ENCODE measurements around the gene ENOX2.
"Not testable (repeated sequence)": the region's sequence is repeated elsewhere in the genome, so short reads cannot be mapped to it uniquely, and the experiment has no call there.

Gene ENOX2

GRCh38 chrX:130769835-130770234 lies 133.2 kb downstream of the ENOX2 start:
- DNase-seq (ENCODE audit: extremely low read depth in 1 of 2, low read depth in 1 of 2): no peak

GRCh38 chrX:130758072-130758471 lies 144.9 kb downstream of the ENOX2 start:
- no peak for DNase-seq (ENCODE audit: extremely low read depth in 1 of 2, low read depth in 1 of 2)

- no peak for DNase-seq (ENCODE audit: extremely low read depth in 1 of 2, low read depth in 1 of 2)
Measured at GRCh38 chrX:130756233-130756632, 146.8 kb downstream of the ENOX2 start.

- no peak for DNase-seq (ENCODE audit: extremely low read depth in 1 of 2, low read depth in 1 of 2)
Measured at GRCh38 chrX:130754353-130754752, 148.7 kb downstream of the ENOX2 start.

- no peak for DNase-seq (ENCODE audit: extremely low read depth in 1 of 2, low read depth in 1 of 2)
Measured at GRCh38 chrX:130746709-130747342, 156.2 kb downstream of the ENOX2 start.

GRCh38 chrX:130746077-130746476 lies 156.9 kb downstream of the ENOX2 start:
- no peak for DNase-seq (ENCODE audit: extremely low read depth in 1 of 2, low read depth in 1 of 2)

GRCh38 chrX:130741584-130741983 lies 161.4 kb downstream of the ENOX2 start:
- no peak for DNase-seq (ENCODE audit: extremely low read depth in 1 of 2, low read depth in 1 of 2)

- no peak for DNase-seq (ENCODE audit: extremely low read depth in 1 of 2, low read depth in 1 of 2)
Measured at GRCh38 chrX:130741151-130741550, 161.9 kb downstream of the ENOX2 start.

GRCh38 chrX:130738638-130739195 lies 164.3 kb downstream of the ENOX2 start:
- DNase-seq (ENCODE audit: extremely low read depth in 1 of 2, low read depth in 1 of 2): no peak

- no peak for DNase-seq (ENCODE audit: extremely low read depth in 1 of 2, low read depth in 1 of 2)
Measured at GRCh38 chrX:130734713-130735112, 168.3 kb downstream of the ENOX2 start.

- DNase-seq (ENCODE audit: extremely low read depth in 1 of 2, low read depth in 1 of 2): no peak
Measured at GRCh38 chrX:130728208-130728607, 174.8 kb downstream of the ENOX2 start.

- no peak for DNase-seq (ENCODE audit: extremely low read depth in 1 of 2, low read depth in 1 of 2)
Measured at GRCh38 chrX:130726661-130727060, 176.3 kb downstream of the ENOX2 start.

- DNase-seq (ENCODE audit: extremely low read depth in 1 of 2, low read depth in 1 of 2): no peak
Measured at GRCh38 chrX:130725519-130725918, 177.5 kb downstream of the ENOX2 start.

GRCh38 chrX:130719413-130719812 lies 183.6 kb downstream of the ENOX2 start:
- no peak for DNase-seq (ENCODE audit: extremely low read depth in 1 of 2, low read depth in 1 of 2)

- DNase-seq (ENCODE audit: extremely low read depth in 1 of 2, low read depth in 1 of 2): no peak
Measured at GRCh38 chrX:130718137-130718536, 184.9 kb downstream of the ENOX2 start.

- no peak for DNase-seq (ENCODE audit: extremely low read depth in 1 of 2, low read depth in 1 of 2)
Measured at GRCh38 chrX:130716781-130717413, 186.1 kb downstream of the ENOX2 start.

- no peak for DNase-seq (ENCODE audit: extremely low read depth in 1 of 2, low read depth in 1 of 2)
Measured at GRCh38 chrX:130716346-130716745, 186.7 kb downstream of the ENOX2 start.

- no peak for DNase-seq (ENCODE audit: extremely low read depth in 1 of 2, low read depth in 1 of 2)
Measured at GRCh38 chrX:130715299-130715698, 187.7 kb downstream of the ENOX2 start.

GRCh38 chrX:130714665-130715064 lies 188.3 kb downstream of the ENOX2 start:
- no peak for DNase-seq (ENCODE audit: extremely low read depth in 1 of 2, low read depth in 1 of 2)

GRCh38 chrX:130714135-130714534 lies 188.9 kb downstream of the ENOX2 start:
- DNase-seq (ENCODE audit: extremely low read depth in 1 of 2, low read depth in 1 of 2): no peak

GRCh38 chrX:130709178-130709577 lies 193.8 kb downstream of the ENOX2 start:
- not testable (repeated sequence) for DNase-seq (ENCODE audit: extremely low read depth in 1 of 2, low read depth in 1 of 2)

- no peak for DNase-seq (ENCODE audit: extremely low read depth in 1 of 2, low read depth in 1 of 2)
Measured at GRCh38 chrX:130705591-130705990, 197.4 kb downstream of the ENOX2 start.
